ENCODE results near the gene KCNF1. TPM values are rescaled to one million over a fixed set of nuclear protein-coding genes. Genes with fewer than 3 reads are reported as not detected.
A peak's percentile ranks its signal among the peaks of the same experiment; 100 is the strongest.

Gene KCNF1
- total and polyA plus RNA-seq, 2 experiments from 2014 or later = 0.10 to 0.97 TPM

- H3K27ac ChIP-seq = no peak overlapping the region
- H3K9me2 ChIP-seq (ENCODE audit: insufficient read depth) = no peaks in the 10 kb centered on the region
- no peaks in the 10 kb centered on the region for H3K79me2 ChIP-seq (ENCODE audit: insufficient read depth)
- TF ChIP-seq EZH2phosphoT487 (IDR thresholded peaks at IDR 0.05; ENCODE audit: insufficient read depth, low read depth) (no peak), EZH2 (IDR thresholded peaks at IDR 0.05; ENCODE audit: insufficient read depth, poor library complexity, severe bottlenecking) (no peak)
- H3K36me3 ChIP-seq (ENCODE audit: low read depth) = no peaks in the 10 kb centered on the region
- H3K27me3 ChIP-seq (replicated peaks; ENCODE audit: insufficient read depth) = peaks cover 5% of the 10 kb centered on the region
- in situ Hi-C loops (cut with MboI) = no loop called here
- H4K20me1 ChIP-seq (ENCODE audit: insufficient read depth) = no peaks in the 10 kb centered on the region
- WGBS, 2 experiments (ENCODE audit: low coverage in 1 of 2, low lambda C conversion rate in 2 of 2, missing lambda C conversion rate in 2 of 2) = 44% methylated on average over 3 of the region's 3 CpGs
- H3K4me3 ChIP-seq = no peak overlapping the region
- H3K4me1 ChIP-seq (ENCODE audit: insufficient read depth) = no peaks in the 10 kb centered on the region
- no peaks in the 10 kb centered on the region for H3K9me3 ChIP-seq (ENCODE audit: low read depth)
- no peak overlapping the region for H3K4me2 ChIP-seq (ENCODE audit: unreplicated experiment)
- H2AFZ ChIP-seq = no peak overlapping the region
- no peak for DNase-seq
- no peaks in the 10 kb centered on the region for H3F3A ChIP-seq (ENCODE audit: insufficient read depth)
- no peak overlapping the region for H3K9ac ChIP-seq
Observed at GRCh38 chr2:10909996-10910341, 1.8 kb upstream of the KCNF1 start.

- 78 to 79% methylated on average over 11 of the region's 11 CpGs for whole genome bisulfite sequencing, 2 experiments (ENCODE audit: low coverage in 1 of 2, low lambda C conversion rate in 2 of 2, missing lambda C conversion rate in 2 of 2)
Observed at GRCh38 chr2:10910625-10911024, 1.1 kb upstream of the KCNF1 start.

GRCh38 chr2:10912076-10912731 is 470 bp downstream of the KCNF1 start:
- peak overlapping the region; percentile 76 for H3K4me3 ChIP-seq
- H3K27ac ChIP-seq = no peak overlapping the region
- no peaks in the 10 kb centered on the region for H3F3A ChIP-seq (ENCODE audit: insufficient read depth)
- no peak for TF ChIP-seq EZH2phosphoT487 (IDR thresholded peaks at IDR 0.05; ENCODE audit: insufficient read depth, low read depth)
- TF ChIP-seq EZH2 (IDR thresholded peaks at IDR 0.05; ENCODE audit: insufficient read depth, poor library complexity, severe bottlenecking) = no peak
- peak; percentile 42 for DNase-seq
- H3K4me2 ChIP-seq (ENCODE audit: unreplicated experiment) = peak overlapping the region; percentile 84
- H4K20me1 ChIP-seq (ENCODE audit: insufficient read depth) = no peaks in the 10 kb centered on the region
- in situ Hi-C loops (cut with MboI) = no loop called here
- H2AFZ ChIP-seq = peak overlapping the region; percentile 73
- no peaks in the 10 kb centered on the region for H3K36me3 ChIP-seq (ENCODE audit: low read depth)
- no peaks in the 10 kb centered on the region for H3K9me3 ChIP-seq (ENCODE audit: low read depth)
- no peaks in the 10 kb centered on the region for H3K9me2 ChIP-seq (ENCODE audit: insufficient read depth)
- H3K9ac ChIP-seq = peak overlapping the region; percentile 34; the same call in 1 of the 2 replicates
- H3K27me3 ChIP-seq (replicated peaks; ENCODE audit: insufficient read depth) = peaks cover 5% of the 10 kb centered on the region
- 6% methylated on average over 30 to 43 of the region's 81 CpGs for WGBS, 2 experiments (ENCODE audit: low coverage in 1 of 2, low lambda C conversion rate in 2 of 2, missing lambda C conversion rate in 2 of 2)
- no peaks in the 10 kb centered on the region for H3K4me1 ChIP-seq (ENCODE audit: insufficient read depth)
- H3K79me2 ChIP-seq (ENCODE audit: insufficient read depth) = no peaks in the 10 kb centered on the region

More at GRCh38 chr2:10910625-10911024, 1.1 kb upstream of the KCNF1 start:
- Histone ChIP-seq H3K9me2 (ENCODE audit: insufficient read depth) (no peaks in the 10 kb centered on the region), H3K4me2 (ENCODE audit: unreplicated experiment) (no peak overlapping the region), H4K20me1 (ENCODE audit: insufficient read depth) (no peaks in the 10 kb centered on the region), H3F3A (ENCODE audit: insufficient read depth) (no peaks in the 10 kb centered on the region), H3K27me3 (replicated peaks; ENCODE audit: insufficient read depth) (peaks cover 5% of the 10 kb centered on the region), H3K4me3 (no peak overlapping the region), H3K9me3 (ENCODE audit: low read depth) (no peaks in the 10 kb centered on the region), H3K9ac (no peak overlapping the region), H3K36me3 (ENCODE audit: low read depth) (no peaks in the 10 kb centered on the region), H2AFZ (no peak overlapping the region), H3K4me1 (ENCODE audit: insufficient read depth) (no peaks in the 10 kb centered on the region), H3K79me2 (ENCODE audit: insufficient read depth) (no peaks in the 10 kb centered on the region), H3K27ac (no peak overlapping the region)
- TF ChIP-seq EZH2phosphoT487 (IDR thresholded peaks at IDR 0.05; ENCODE audit: insufficient read depth, low read depth) = no peak
- TF ChIP-seq EZH2 (IDR thresholded peaks at IDR 0.05; ENCODE audit: insufficient read depth, poor library complexity, severe bottlenecking) = no peak
- no peak for DNase-seq
- in situ Hi-C loops (cut with MboI) = no loop called here

- H3K4me2 ChIP-seq (ENCODE audit: unreplicated experiment) = no peak overlapping the region
- H3K4me3 ChIP-seq = no peak overlapping the region
- H3K27me3 ChIP-seq (replicated peaks; ENCODE audit: insufficient read depth) = peaks cover 5% of the 10 kb centered on the region
- no peaks in the 10 kb centered on the region for H3F3A ChIP-seq (ENCODE audit: insufficient read depth)
- no peaks in the 10 kb centered on the region for H3K79me2 ChIP-seq (ENCODE audit: insufficient read depth)
- H4K20me1 ChIP-seq (ENCODE audit: insufficient read depth) = no peaks in the 10 kb centered on the region
- H3K4me1 ChIP-seq (ENCODE audit: insufficient read depth) = no peaks in the 10 kb centered on the region
- in situ Hi-C loops (cut with MboI) = no loop called here
- 85 to 89% methylated on average over 38 to 58 of the region's 58 CpGs for WGBS, 2 experiments (ENCODE audit: low coverage in 1 of 2, low lambda C conversion rate in 2 of 2, missing lambda C conversion rate in 2 of 2)
- no peaks in the 10 kb centered on the region for H3K9me3 ChIP-seq (ENCODE audit: low read depth)
- H3K36me3 ChIP-seq (ENCODE audit: low read depth) = no peaks in the 10 kb centered on the region
- no peak overlapping the region for H2AFZ ChIP-seq
- DNase-seq = no peak
- no peak for TF ChIP-seq EZH2phosphoT487 (IDR thresholded peaks at IDR 0.05; ENCODE audit: insufficient read depth, low read depth)
- TF ChIP-seq EZH2 (IDR thresholded peaks at IDR 0.05; ENCODE audit: insufficient read depth, poor library complexity, severe bottlenecking) = no peak
- no peaks in the 10 kb centered on the region for H3K9me2 ChIP-seq (ENCODE audit: insufficient read depth)
- no peak overlapping the region for H3K27ac ChIP-seq
- H3K9ac ChIP-seq = no peak overlapping the region
Observed at GRCh38 chr2:10912796-10913455, 1.2 kb downstream of the KCNF1 start.

Measured in GM23248 (cell line).